GM19395 (cell line): ENCODE measurements around the gene PTPN14.

Experiments used
- ATAC-seq: cut with Tn5 transposase; IDR thresholded peaks from one replicate; pipeline ENCODE4 v1.9.1; 2021; ENCODE audit warnings: mild to moderate bottlenecking, moderate library complexity; ENCODE audit not compliant: unreplicated experiment

Gene PTPN14

DNA sequence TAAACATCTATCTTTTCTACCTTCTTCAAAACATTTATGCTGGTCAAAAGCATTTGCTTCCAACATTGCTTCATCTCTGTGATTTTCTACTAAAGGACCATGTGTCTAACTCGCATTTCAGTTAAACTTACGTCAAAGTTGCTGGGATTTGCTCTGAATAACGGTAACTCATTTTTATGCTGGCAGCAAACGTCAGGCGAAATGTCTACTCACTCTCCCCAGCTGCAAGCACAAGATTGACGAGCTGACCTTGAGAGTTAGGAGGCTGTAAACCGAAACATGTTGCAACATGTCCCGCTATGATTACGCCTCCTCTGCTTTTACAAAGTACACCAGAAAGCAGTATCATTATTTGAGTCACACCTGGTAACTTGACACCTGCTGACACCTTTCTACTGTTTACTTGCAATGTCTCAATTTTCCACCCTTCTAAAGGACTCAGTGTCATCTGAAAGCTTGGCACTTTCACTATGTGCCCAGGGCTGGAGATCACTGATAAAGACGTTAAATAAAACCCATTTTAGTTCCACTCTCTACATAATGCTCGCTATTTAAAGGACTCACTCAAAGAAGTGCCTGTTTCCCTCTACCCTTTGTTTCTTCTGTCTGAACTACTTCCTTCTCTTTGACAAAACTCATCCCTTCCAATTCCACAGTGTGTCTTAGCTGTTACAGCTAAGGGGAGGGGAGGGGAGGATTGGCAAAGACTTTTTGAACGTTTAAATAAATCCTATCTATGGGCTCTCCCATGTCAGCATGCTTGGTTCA is 111.9 kb downstream of the PTPN14 start:
- ATAC-seq, result peak; percentile 93

DNA sequence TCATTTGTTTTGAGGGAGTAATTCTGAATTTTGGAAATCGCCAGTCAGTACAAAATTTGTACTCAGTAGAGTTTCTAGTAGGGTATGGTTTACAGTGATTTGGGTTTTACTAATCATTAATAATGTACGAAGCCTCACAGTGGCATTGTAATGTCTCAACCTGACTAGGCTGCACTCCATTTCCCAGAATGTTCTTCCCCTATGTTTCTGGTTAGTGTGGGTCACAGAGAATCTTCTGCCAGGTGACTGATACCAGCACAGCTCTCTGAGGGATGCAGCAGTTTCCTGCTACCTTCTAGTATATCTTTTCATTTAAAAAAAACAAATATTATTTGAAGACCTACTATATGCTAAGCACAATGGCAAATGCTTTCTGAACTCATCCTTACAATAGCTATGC is 112.9 kb downstream of the PTPN14 start:
- ATAC-seq, result no peak

DNA sequence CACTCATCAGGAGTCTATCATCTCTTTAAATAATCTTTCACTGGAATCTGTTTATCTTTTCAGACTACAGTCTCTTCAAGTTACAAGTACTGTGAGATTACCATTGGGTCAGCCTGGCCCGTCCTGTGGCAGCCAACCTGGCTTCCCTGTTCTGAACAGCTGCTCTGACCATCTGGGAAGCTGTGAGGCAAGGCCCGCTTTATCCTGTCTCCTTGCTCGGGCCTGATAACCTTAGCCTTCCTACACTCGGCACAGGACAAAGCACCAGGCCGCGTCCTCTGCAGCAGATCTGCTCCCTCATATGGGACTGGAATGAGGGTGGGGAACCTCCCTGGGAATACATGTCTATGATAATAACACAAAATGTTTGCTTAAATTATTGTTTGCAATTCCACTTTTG is 113.3 kb downstream of the PTPN14 start:
- ATAC-seq, result no peak

DNA sequence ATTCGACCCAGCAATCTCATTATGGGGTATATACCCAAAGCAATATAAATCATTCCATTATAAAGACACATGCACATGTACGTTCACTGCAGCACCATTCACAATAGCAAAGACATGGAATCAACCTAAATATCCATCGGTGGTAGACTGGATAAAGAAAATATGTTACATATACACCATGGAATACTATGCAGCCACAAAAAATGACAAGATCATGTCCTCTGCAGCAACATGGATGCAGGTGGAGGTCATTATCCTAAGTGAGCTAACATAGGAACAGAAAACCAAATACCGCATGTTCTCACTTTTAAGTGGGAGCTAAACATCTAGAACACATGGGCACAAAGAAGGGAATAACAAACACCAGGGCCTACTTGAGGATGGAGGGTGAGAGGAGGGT is 115.5 kb downstream of the PTPN14 start:
- no peak for ATAC-seq

DNA sequence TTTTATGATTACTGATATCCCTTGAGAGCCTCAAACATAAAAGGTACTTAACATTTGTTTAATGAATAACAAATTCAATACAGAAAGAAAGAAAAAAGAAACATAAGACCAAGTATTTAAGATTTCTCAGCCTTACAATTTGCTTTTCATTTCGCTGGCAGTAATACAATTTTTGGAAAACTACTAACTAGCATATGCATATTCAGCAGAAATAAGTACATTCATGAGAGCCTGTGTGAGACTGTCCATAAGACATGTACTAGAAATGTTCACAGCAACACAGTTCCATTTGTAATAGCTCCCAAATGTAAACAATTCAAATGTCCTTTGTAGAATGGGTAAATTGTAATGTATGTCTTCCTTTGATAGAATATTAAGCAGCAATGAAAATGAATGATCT is 119.2 kb downstream of the PTPN14 start:
- no peak for ATAC-seq

DNA sequence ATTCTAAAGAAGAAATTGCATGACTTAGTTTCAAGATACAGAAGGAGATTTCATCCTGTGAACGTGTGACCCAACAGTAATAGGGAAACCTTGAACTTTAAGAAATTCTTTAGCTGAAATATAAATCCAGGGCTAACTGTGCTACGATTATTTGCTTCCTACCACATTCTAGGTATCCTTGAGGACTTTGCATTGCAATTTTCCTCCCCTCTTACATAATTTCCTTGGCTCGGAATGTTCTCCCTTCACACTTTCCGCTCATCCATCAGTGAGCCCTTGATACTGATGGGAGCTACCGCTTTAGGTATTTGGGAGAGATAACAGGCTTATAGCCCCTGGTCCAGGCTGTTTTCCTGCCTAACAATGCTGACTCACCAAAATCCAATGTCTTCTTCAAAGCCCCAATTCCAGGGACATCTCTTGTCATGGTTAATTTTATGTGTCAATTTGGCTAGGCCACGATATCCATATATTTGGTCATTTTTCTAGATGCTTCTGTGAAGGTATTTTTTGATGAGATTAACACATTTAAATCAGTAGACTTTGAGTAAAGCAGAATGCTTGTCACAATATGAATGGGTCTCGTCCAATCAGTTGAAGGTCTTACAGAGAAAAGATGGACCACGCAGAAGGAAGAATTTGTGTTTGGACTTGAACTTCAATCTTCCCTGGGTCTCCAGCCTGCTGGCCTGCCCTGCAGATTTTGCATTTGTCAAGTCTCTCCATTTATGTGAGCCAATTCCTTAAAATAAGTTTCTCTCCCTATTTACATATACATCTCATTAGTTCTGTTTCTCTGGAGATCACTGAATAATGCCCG is 121.2 kb downstream of the PTPN14 start:
- no peak for ATAC-seq

DNA sequence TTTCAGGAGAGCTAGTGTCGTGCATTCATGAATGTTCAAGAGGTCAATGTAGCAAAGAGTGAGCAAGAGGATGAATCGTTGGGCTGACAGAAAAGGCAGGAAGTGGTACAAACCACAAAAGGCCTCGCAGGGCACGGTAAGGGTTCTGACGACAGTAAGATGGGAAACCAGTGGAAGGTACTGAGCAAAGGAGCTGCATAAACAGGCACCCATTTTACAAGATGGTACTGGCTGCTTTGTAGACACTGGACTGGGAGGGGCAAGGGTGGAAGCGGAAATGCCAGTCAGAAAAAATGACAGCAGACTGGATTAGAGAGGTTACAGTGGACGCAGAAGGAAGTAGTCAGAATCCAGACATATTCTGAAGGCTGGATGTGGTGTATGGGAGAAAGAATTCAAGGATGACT is 123.5 kb downstream of the PTPN14 start:
- peak; percentile 95 for ATAC-seq

DNA sequence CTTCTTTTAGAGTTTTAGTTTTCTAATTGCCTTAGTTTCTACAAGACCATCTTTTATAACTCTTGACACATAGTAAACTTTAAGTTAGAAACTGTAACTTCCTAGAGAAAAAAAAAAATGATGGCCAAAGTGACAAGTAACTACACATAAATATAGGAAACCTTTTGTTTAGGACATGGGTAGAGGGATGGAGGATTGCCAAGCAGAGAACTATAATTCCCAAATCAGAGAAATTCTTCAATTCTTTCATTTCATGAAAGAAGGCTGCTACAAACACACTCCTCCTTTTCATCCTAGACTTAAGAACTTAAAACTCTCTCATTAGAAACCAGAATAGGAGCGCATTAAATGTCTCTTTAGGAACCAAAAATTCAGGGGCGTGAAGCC is 125.0 kb downstream of the PTPN14 start:
- ATAC-seq, result no peak

DNA sequence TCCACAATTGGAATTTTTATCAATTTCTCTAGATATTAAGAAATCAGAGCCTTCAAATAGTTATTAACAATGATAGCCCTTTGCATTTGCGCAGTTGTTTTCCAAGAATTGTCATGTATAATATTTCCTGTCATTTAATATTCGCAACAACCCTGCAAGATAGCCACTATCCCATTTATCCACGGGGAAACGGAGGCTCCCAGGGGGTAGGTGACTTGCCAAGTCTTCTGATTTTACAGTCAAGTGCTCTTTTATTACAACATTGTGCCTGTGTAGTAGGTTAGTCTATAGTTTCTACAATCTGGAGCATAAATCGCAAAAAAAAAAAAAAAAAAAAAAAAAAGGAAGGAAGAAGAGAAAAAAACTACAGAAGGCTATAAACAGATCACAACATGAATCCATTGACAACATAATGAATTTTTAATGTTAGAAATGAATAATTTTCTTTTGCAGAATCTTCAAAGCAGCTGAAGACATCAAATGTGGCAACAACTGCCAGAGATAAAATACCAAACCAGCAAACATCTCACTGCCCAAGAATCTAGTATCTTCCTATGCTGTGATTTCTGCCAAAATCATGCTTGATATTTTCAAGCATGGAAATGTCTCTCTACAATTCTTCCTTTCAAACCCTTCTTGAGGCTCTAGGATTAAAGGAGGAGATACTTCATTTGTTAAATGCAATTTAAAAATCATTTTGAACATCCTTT is 125.5 kb downstream of the PTPN14 start:
- no peak for ATAC-seq

DNA sequence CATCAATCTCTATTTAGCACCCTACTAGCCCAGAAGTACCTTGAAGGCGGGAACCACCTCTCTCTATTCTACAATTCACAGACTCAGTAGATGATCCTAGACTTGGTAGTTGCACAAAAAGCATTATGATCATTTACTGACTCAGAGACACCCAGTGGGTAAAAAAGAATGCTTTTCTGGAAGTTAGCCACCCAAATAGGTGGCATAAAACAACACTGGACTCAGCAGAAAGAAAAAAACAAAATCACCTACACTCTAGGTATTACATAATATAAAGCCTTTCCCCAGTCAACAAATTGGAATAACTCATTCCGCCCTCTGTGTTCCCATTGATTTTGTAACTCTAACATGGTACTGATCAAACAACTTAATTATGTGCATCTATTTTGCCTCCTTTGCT is 126.3 kb downstream of the PTPN14 start:
- no peak for ATAC-seq

DNA sequence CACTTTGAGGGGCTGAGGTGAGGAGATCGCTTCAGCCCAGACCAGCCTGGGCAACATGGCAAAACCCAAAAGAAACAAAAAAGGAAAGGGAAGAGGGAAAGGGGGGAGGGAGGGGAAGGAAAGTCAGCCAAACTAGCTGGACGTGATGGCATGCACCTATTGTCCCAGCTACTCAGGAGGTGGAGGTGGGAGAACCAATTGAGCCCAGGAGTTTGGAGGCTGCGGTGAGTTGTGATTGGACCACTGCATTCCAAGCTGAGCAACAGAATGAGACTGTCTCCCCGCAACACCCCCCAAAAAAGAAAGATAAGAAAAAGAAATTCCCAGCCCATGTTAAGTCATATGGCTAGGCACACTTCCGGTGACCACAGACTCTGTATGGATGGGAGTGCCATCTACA is 128.4 kb downstream of the PTPN14 start:
- ATAC-seq, result no peak

DNA sequence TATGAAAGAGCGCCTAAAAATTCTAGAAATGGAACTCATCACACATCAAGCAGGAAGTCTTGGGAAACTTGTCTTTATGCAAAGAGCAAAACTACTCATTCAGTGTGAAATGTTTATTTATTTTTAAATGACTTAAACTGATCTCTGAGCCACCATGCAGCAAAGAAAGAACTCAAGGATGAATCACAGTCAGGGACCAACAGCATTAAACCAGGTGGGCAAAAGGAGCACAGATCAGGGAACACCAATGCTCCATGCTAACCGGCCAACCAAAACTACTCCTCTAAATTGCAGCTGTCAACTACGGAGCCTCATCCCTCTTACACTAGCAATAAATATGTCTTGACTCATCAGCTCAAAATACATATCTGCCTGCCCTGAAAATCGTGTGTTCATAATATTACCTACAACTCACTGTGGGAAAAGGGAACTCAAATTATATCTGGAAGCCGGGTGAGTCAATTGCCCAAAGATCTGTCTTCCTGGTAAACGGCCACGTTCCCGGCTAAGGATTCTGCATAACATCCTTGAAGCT is 129.2 kb downstream of the PTPN14 start:
- no peak for ATAC-seq

DNA sequence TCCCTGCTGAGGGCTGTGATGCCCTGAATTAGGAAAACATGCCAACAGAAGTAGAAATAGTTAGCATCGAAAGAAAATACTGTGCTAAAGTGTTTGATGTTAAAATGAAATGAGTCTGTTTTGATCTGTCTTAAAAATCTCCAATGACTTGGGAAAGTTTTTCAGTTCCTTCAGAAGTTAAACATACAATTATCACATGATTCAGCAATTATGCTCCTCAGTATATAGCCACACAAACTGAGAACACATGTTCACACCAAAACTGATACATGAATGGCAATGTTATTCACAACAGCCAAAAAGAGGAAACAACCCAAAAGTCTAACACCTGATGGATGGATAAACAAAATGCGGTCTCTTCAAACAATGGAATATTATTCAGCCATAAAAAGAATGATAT is 130.6 kb downstream of the PTPN14 start:
- ATAC-seq, result no peak

DNA sequence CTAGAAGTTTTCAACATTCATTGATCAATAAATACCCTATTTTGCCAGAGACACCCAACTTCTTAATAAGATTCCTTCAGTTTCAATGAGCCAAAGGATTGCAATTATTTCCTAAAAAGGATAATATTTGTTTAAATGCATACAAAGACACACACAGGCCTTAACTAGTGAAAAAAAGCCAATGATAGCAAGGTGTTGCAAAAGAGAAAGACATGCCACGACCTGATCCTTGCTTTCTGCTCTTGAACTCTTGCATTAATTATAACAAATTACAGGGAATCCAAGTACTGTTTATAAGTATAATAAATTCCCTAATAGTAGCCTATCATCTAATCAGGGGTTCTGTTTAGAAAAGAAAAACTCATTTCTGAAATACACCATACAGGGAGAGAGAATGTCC is 131.1 kb downstream of the PTPN14 start:
- ATAC-seq, result no peak

DNA sequence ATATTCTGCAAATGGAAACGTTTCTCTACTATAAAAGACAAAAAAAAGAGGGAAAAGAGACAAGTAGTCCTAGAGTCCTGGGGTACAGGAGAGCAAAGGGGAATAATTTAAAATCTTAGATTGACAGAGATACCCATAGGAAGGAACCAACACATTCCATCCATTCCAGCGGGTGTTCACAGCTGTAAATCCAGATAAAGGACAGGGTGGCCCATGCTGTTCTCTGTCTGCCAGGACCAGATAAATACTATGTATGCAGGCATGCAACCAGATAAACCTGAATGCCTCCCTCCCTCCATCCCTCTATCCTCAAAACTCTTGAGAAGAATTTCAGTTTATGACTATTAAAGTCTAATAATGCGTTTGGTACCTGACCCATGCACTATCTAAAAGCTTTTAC is 131.8 kb downstream of the PTPN14 start:
- ATAC-seq, result no peak

DNA sequence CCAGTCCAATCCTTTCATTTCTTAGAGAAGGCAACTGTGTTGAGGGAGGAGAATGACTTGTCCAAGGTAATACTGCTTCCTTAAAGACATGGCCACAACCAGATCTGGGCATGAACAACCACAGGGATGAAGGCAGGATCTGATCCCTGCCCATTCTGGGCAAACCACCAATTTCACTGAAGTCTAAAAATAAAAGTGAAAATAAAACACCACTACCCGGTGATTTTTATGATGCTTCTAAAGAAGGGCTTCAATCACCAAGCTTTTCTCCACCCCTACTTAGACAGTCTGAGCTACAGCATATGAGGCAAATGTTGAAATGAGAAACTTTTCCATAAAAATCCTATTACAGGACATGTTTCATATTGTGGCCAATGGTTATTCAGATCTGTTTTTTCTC is 133.0 kb downstream of the PTPN14 start:
- no peak for ATAC-seq

DNA sequence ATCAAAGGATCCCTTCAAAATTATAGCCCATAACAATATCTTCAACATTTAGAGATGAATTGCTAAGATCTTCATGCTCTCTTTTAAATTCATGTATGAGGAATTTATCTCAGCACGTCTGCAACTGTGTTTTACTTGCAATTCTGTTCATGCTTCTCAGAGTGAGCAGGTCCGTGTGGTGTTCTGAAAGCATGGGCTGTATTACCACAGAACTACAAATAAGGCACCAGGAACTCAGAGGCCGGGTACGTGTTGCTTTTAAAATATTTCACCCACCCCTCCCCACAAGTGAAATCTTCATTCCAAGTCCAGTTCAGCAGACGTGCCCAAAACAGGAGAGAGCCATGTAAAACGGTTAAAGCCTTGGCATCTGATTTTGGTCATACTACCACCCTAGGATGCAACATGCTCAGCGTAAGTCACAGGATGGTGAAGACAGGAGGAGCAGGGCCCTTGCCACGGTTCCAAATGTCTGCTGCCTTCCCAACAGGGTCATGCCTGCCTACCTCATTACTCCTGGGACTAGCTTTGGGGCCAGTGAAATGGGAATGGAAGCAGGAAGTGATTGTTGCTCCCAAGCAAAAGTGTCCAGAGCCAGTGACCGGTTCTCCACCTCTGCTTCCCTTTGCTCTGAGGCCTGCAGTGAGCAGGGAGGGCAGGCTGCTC is 133.7 kb downstream of the PTPN14 start:
- ATAC-seq, result no peak

DNA sequence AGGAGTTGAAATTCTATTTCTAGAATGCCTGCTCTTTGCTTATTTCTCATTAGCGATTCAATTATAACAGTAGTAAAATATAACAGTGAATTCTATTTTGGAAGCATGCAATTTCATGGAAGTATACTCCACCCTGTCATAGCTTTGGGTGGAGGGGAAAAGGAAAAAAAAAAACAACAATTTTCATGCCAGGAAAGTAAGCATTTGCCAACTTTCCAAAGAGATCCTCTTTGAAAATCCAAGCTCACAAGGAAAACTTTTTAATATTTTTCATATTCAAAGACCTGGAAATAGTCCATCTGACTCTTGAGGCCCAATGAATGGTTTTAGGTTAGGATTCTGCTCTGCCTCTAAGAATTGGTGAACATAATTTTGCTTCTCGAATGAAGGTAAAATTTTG is 134.5 kb downstream of the PTPN14 start:
- ATAC-seq, result no peak

DNA sequence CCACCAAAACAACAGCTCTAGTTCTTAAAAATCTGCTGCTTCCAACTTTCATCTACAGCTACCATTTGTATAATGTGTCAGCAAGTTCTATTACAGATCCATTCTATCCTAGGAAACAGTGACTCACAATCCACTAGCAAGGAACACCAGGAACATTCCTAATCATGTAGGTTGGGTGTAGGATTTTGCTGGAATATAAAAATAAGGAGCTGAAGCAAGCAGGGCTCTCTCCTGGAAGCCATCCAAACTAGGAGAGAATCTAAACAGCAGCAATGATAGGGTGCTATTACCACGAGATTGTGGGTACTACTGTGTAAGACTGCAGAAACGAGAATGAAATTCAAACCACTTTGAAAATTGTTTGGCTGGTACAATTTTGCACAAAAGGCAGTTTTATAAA is 135.0 kb downstream of the PTPN14 start:
- ATAC-seq, result no peak

DNA sequence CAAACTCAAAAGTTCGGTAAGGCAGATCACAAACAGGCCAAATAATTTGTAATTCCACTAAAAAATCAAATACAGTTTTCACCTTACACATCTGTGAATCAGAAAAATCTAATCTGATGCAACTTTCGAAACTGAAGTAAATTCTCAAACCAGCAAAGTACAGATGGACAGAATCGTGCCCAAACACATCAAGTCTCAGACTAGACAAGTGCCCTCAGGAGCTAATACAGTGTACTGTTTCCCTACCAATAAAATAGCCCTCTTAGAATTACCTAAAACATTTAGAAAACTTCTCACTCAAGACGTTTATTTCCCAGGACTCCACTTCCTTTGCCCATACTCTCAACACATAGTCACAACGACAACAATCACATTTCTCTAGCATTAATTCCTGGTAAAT is 136.3 kb downstream of the PTPN14 start:
- no peak for ATAC-seq

DNA sequence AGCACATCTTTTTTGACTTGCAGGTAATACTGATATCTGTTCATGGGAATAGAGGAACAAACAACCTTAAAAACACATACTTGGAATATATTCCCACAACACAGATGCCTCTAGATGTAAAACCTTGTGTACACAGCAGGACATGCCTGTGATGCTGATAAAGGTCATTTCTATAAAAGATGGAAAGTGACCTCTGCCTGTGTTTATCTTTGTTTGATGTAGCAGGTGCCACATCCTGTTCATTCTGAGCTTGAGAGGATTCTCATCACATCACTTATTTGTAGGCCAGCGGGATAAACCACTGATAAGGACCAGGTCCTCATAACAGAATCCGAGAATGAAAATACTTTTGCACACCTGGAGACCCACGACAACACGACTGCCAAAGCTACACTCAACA is 136.7 kb downstream of the PTPN14 start:
- no peak for ATAC-seq
